GM18858 (cell line): ENCODE measurements around the gene OR2V2.
"Not testable (repeated sequence)": the region's sequence is repeated elsewhere in the genome, so short reads cannot be mapped to it uniquely, and the experiment has no call there.

Experiments
- ATAC-seq: cut with Tn5 transposase; IDR thresholded peaks from one replicate; pipeline ENCODE4 v1.9.1; 2021; ENCODE audit not compliant: unreplicated experiment

Gene OR2V2, protein sequence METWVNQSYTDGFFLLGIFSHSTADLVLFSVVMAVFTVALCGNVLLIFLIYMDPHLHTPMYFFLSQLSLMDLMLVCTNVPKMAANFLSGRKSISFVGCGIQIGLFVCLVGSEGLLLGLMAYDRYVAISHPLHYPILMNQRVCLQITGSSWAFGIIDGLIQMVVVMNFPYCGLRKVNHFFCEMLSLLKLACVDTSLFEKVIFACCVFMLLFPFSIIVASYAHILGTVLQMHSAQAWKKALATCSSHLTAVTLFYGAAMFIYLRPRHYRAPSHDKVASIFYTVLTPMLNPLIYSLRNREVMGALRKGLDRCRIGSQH

GRCh38 chr5:181146927-181147636, at the start of gene OR2V2:
Gene OR2V2, plus strand, starts transcription at chr5:181147586. Its CDS starts 7,357 bp downstream, at chr5:181154943.
- not testable (repeated sequence) for ATAC-seq

DNA sequence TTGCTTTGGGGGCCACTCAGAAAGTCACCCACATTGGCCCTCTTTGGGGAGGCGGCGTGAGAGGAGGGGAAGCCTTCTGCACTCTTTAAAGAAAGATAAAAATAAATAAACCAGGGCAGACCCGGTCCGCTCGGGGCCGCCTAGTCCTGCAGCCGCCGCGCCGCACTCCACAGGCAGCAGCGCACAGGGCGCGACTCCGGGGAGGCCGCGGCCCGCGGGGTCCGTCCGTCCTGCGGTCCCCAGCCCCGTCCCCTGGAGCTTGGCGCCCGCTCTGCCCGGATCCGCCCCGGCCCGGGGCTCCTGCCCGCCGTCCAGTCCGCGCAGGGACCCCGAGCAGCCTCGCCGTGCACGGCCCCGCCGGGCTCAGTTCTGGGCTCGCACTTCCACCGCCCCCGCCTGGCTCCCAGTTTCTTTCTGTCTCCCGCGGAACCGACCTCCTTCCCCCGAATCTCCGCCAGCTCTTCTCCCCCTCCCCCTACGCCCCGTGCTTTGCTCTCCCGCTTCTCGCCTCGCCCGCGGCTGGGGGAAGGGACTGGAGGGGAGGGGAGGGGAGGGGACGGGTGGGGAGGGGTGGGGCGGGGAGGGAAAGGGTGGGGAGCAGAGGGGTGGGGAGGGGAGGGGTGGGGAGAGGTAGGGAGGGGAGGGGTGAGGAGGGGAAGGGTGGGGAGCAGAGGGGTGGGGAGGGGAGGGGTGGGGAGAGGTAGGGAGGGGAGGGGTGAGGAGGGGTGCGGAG, 49.5 kb upstream of the OR2V2 start:
- not testable (repeated sequence) for ATAC-seq

DNA sequence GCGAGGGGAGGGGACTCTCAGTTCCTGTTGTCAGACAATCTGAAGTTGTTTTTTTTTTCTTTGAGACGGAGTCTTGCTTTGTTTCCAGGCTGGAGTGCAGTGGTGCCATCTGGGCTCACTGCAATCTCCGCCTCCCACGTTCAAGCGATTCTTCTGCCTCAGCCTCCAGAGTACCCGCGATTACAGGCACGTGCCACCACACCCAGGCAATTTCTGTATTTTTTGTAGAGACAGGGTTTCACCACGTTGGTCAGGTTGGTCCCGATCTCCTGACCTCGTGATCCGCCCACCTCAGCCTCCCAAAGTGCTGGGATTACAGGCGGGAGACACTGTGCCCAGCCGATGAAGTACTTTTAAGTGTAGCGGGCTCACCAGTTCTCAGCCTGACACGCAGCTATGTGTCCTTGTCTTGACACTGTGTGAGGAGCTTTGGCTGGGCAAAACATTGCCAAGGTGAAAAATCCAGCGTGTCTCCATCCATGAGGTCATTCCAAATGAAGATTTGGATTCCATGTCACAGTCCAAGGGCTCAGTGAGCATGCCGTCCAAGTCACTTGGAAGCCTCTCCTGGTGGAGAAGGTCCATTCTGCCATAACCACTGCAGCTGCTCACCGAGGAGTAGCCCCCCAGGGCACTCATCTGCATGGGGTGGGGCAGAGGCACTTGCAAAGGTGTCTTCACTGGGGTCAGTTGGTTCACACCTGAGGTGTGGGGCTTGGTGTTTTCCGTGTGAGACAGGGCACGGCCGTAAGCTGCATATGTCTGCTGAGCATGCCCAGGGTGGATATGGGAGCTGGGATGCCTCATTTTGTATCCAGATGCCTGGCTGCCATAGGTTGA, 48.4 kb upstream of the OR2V2 start:
- ATAC-seq = no peak

DNA sequence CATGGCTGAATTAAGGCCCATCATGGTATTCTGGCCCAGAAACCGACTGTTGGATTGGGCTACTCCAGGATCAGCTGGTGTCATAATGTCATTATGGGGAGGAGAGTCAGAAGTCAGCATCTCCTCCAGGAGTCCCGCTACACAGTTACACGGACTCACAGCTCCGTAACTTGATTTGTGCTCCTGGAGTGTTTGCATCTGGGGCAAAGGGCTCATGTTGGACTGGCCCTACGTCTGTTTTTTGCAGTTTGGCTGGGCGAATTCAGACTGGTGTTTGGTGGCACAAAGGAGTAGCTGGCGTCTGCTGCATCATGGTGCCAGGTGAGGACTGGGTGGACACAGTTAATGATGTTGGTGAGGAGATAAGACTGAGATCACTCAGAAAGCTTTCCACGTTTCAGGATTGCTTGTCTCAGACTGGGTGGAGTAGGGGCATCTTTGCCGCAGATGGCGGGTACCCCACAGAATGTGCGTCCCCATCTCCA, 47.7 kb upstream of the OR2V2 start:
- ATAC-seq = no peak

GRCh38 chr5:181100121-181100875, 47.1 kb upstream of the OR2V2 start:
- no peak for ATAC-seq

DNA sequence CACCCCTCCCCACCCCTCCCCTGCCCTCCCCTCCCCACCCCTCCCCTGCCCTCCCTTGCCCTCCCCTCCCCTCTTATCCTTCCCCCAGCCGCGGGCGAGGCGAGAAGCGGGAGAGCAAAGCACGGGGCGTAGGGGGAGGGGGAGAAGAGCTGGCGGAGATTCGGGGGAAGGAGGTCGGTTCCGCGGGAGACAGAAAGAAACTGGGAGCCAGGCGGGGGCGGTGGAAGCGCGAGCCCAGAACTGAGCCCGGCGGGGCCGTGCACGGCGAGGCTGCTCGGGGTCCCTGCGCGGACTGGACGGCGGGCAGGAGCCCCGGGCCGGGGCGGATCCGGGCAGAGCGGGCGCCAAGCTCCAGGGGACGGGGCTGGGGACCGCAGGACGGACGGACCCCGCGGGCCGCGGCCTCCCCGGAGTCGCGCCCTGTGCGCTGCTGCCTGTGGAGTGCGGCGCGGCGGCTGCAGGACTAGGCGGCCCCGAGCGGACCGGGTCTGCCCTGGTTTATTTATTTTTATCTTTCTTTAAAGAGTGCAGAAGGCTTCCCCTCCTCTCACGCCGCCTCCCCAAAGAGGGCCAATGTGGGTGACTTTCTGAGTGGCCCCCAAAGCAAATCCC, 46.2 kb upstream of the OR2V2 start:
- ATAC-seq = not testable (repeated sequence)

DNA sequence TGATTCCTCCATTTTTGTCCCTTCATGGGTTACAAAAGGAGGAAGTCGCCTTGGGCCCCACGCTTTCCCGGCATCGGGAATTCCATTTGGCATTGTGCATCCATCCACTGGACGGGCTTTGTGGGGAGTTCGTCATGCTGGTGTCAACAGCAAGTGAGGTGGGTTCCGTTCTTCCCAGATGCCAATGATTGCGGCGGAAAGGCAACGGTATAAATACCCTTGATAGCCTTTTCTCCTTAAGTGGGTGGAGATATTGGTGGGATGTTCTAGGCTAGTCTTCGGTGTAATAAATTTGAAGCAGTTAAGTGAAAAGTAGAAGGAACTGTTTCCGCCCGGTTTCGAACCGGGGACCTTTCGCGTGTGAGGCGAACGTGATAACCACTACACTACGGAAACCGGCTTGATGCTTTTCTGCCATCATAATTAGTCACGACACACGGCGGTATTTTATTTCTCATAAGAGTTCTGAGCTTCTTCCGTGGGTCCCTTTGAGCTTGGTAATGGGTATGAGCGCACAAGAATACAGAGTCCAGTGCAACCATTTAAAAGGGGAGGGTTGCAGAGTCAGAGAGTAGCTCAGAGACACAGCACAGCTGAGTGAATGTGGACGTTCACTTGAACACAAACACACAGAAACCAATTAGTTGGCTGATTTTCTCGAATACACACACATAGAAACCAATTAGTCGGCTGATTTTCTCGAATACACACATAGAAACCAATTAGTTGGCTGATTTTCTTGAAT, 45.3 kb upstream of the OR2V2 start:
- not testable (repeated sequence) for ATAC-seq

DNA sequence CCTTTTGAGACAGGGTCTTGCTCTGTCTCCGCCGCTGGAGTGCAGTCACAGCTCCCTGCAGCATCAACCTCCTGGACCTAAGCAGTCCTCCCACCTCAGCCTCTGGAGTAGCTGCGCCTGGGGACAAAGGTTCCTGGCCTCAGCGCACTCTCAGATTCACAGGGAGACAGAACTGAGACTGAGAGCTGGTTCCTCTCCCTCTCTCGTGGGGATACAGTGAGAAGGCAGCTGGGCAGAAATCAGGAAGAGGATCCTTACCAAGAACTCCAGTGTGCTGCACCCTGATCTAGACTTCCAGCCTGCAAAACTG, 43.2 kb upstream of the OR2V2 start:
- ATAC-seq = not testable (repeated sequence)

DNA sequence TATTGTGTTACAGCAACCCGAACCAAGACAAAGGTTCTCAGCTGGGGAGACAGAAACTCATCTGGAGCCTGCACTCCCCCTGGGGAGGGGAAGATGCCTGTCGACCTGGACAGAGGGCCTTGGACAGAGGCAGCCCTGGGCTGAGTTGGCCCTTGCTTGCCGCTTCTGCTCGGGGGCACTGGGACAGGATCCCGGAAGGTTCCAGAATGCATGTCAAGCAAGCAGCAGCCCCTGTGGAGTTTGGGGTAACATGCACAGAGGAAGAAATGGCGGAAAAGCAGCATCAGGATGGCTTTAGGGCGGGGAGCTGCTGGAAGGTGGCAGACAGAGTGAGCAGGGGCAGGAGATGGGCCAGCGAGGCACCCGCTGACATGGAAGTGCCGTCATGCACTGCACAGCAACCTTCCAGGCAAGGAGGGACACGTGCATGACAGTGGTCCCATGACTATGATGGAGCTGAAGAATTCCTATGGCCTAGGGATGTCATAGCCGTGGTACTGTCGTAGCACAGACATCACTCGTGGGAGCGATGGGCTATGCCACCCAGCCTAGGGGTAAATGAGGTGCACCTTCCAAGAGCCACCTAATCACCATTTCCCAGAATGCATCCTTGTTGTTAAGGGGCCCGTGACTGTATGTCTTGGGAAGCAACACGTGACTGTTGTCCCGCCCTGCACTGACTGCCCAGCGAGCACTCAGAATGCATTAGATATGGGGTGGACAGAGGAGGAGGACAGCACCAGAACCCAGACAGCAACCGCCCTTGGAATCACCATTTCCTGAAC, 42.6 kb upstream of the OR2V2 start:
- ATAC-seq = not testable (repeated sequence)

- no peak for ATAC-seq
Observed at GRCh38 chr5:181105391-181106025, 41.9 kb upstream of the OR2V2 start.

DNA sequence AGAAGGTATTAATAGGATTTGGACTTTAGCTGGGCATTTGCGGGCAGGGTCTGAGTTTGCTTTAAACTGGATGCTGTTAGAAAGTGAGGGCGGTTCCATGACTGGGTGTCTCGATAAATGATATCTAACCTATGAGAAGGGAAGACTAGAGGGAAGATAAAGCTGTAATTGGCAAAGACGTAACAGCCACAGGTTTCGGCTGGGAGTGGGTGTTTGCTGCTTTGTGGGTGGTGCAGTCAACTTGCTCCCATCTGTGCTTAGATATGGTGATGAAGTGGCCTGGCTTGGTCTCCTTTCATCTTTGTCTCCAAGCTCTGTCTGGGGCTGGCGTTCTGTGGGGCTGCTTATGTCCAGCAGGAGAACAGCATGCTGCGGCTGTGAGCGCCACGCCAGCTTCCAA, 39.7 kb upstream of the OR2V2 start:
- no peak for ATAC-seq

GRCh38 chr5:181108578-181109165, 38.7 kb upstream of the OR2V2 start:
- no peak for ATAC-seq

GRCh38 chr5:181109489-181110013, 37.8 kb upstream of the OR2V2 start:
- ATAC-seq = no peak

GRCh38 chr5:181111010-181111409, 36.4 kb upstream of the OR2V2 start:
- ATAC-seq = no peak

DNA sequence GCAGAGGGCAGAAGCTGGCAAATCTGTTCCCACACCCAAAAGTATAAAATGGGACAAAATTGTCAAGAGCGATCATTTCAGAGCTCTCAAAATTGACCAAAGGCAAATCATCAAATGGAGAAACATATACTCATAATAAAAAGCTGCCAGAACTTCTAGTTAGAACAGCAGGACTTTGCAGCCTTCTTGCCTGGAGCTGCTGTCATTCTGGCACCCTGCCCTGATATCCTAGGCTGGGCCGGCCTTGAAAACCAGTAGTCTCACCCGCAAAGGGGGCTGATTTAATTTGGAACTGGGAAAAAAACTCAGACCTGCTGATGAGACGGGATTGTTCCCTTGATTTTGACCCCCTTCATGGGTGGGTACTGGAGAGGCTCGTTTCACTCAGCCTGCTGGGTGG, 34.9 kb upstream of the OR2V2 start:
- no peak for ATAC-seq

GRCh38 chr5:181113572-181113971, 33.8 kb upstream of the OR2V2 start:
- not testable (repeated sequence) for ATAC-seq

DNA sequence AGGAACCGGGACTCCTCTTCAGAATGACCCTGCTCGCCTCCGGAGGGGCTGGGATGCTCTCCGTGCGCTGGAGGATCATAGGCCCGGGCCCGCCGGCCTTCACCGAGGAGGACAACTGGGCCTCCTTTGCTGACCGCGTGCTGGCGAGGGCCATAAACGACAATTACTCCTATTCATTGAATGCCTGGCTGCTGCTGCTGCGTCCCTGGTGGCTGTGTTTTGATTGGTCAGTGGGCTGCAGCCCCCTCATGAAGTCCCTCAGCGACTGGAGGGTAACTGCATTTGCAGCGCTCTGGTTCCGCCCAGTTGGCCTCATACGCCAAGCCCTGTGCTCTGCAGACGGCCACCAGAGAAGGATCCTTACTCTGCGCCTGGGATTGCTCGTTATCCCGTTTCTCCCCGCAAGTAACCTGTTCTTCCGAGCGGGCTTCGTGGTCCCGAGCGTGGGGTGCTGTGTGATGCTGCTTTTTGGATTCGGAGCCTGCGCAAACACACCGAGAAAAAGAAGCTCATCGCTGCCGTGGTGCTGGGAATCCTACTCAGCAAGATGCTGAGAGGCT, 33.0 kb upstream of the OR2V2 start:
- no peak for ATAC-seq
